ENCODE results near the gene RNF217. TPM values are rescaled to one million over a fixed set of nuclear protein-coding genes. Genes with fewer than 3 reads are reported as not detected.
"Not testable (repeated sequence)": the region's sequence is repeated elsewhere in the genome, so short reads cannot be mapped to it uniquely, and the experiment has no call there.

The RNF217 gene
- total RNA-seq, 1 experiment from 2014 or later: 22.8 TPM

GRCh38 chr6:125107048-125107447 is 144.8 kb downstream of the RNF217 start:
- DNase-seq (ENCODE audit: low spot score): no peak
- in situ Hi-C loops (cut with HindIII; ENCODE audit: low sequenced_read_pairs): no loop called here

- in situ Hi-C loops (cut with HindIII; ENCODE audit: low sequenced_read_pairs): no loop called here
Observed at GRCh38 chr6:125107896-125108295, 145.7 kb downstream of the RNF217 start.

GRCh38 chr6:125110056-125110455 is 147.8 kb downstream of the RNF217 start:
- in situ Hi-C loops (cut with HindIII; ENCODE audit: low sequenced_read_pairs): no loop called here
- DNase-seq (ENCODE audit: low spot score): no peak

More at GRCh38 chr6:125107896-125108295, 145.7 kb downstream of the RNF217 start:
- DNase-seq (ENCODE audit: low spot score): no peak

- DNase-seq (ENCODE audit: low spot score): no peak
- in situ Hi-C loops (cut with HindIII; ENCODE audit: low sequenced_read_pairs): no loop called here
Observed at GRCh38 chr6:125111219-125111983, 149.2 kb downstream of the RNF217 start.

GRCh38 chr6:125112934-125113333 is 150.7 kb downstream of the RNF217 start:
- no peak for DNase-seq (ENCODE audit: low spot score)
- in situ Hi-C loops (cut with HindIII; ENCODE audit: low sequenced_read_pairs): no loop called here

GRCh38 chr6:125114248-125114858 is 152.1 kb downstream of the RNF217 start:
- peak; percentile 48 for DNase-seq (ENCODE audit: low spot score)
- in situ Hi-C loops (cut with HindIII; ENCODE audit: low sequenced_read_pairs): no loop called here

GRCh38 chr6:125116170-125116569 is 153.9 kb downstream of the RNF217 start:
- DNase-seq (ENCODE audit: low spot score): no peak
- in situ Hi-C loops (cut with HindIII; ENCODE audit: low sequenced_read_pairs): no loop called here

GRCh38 chr6:125116710-125117109 is 154.5 kb downstream of the RNF217 start:
- in situ Hi-C loops (cut with HindIII; ENCODE audit: low sequenced_read_pairs): no loop called here
- DNase-seq (ENCODE audit: low spot score): no peak

- DNase-seq (ENCODE audit: low spot score): no peak
- in situ Hi-C loops (cut with HindIII; ENCODE audit: low sequenced_read_pairs): no loop called here
Observed at GRCh38 chr6:125117818-125118217, 155.6 kb downstream of the RNF217 start.

- no peak for DNase-seq (ENCODE audit: low spot score)
- in situ Hi-C loops (cut with HindIII; ENCODE audit: low sequenced_read_pairs): no loop called here
Observed at GRCh38 chr6:125120054-125120590, 157.9 kb downstream of the RNF217 start.

- DNase-seq (ENCODE audit: low spot score): no peak
- in situ Hi-C loops (cut with HindIII; ENCODE audit: low sequenced_read_pairs): no loop called here
Observed at GRCh38 chr6:125121894-125122293, 159.7 kb downstream of the RNF217 start.

GRCh38 chr6:125123051-125123450 is 160.8 kb downstream of the RNF217 start:
- DNase-seq (ENCODE audit: low spot score): no peak
- in situ Hi-C loops (cut with HindIII; ENCODE audit: low sequenced_read_pairs): no loop called here

- in situ Hi-C loops (cut with HindIII; ENCODE audit: low sequenced_read_pairs): no loop called here
- no peak for DNase-seq (ENCODE audit: low spot score)
Observed at GRCh38 chr6:125123468-125124048, 161.3 kb downstream of the RNF217 start.

GRCh38 chr6:125124049-125124669 is 161.9 kb downstream of the RNF217 start:
- in situ Hi-C loops (cut with HindIII; ENCODE audit: low sequenced_read_pairs): no loop called here
- no peak for DNase-seq (ENCODE audit: low spot score)

- in situ Hi-C loops (cut with HindIII; ENCODE audit: low sequenced_read_pairs); DNase-seq (ENCODE audit: low spot score): not testable (repeated sequence)
Observed at GRCh38 chr6:125125856-125126255, 163.6 kb downstream of the RNF217 start.

GRCh38 chr6:125129354-125129753 is 167.1 kb downstream of the RNF217 start:
- in situ Hi-C loops (cut with HindIII; ENCODE audit: low sequenced_read_pairs): no loop called here
- no peak for DNase-seq (ENCODE audit: low spot score)

- DNase-seq (ENCODE audit: low spot score): no peak
- in situ Hi-C loops (cut with HindIII; ENCODE audit: low sequenced_read_pairs): no loop called here
Observed at GRCh38 chr6:125132058-125132457, 169.8 kb downstream of the RNF217 start.

GRCh38 chr6:125136378-125136777 is 174.1 kb downstream of the RNF217 start:
- no peak for DNase-seq (ENCODE audit: low spot score)
- in situ Hi-C loops (cut with HindIII; ENCODE audit: low sequenced_read_pairs): no loop called here

- no peak for DNase-seq (ENCODE audit: low spot score)
- in situ Hi-C loops (cut with HindIII; ENCODE audit: low sequenced_read_pairs): no loop called here
Observed at GRCh38 chr6:125138083-125138482, 175.8 kb downstream of the RNF217 start.

- in situ Hi-C loops (cut with HindIII; ENCODE audit: low sequenced_read_pairs): no loop called here
Observed at GRCh38 chr6:125140808-125141207, 178.6 kb downstream of the RNF217 start.

More at GRCh38 chr6:125140808-125141207, 178.6 kb downstream of the RNF217 start:
- no peak for DNase-seq (ENCODE audit: low spot score)
